Measurements from ENCODE around the gene DNAJC13.

The DNAJC13 gene

DNA sequence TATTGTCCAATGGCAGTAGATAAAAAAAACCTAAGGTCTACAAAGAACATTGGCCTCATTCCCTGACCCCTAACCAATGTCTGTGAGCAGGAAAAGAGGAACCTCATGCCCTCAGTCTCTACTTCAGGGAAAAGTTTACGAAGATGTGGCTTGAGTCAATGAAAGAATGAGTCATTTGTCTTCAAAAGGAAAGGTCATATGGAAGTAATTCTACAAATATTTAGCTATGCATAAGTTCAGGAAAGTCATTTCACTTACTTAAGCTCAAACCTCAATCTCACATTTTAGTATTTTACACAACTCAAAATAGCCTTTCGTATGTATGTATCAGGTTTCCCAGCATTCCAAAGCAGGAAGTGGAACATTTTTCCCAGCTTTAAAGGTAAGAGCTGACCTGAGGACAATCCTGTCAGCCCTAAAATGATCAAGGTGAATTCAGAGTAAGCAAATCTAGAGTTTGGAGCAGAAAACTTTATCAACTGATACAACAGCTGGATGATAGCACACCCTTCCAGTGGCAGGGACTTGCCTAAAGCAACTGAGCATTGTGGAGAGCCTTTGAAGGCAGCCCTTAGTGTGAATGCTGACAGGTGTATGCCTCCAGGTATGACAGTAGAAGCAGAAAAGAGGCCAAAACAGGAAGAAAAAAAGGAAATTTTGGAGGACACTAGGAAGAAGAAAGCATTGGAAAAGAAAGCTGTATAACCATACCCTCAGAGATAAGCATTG, 125.9 kb downstream of the DNAJC13 start:
- peak; percentile 94 for ATAC-seq
- TF ChIP-seq PPARA (CRISPR knock-in tag; IDR thresholded peaks at IDR 0.05; ENCODE audit: borderline replicate concordance) (no peak), OSR1 (CRISPR knock-in tag; IDR thresholded peaks at IDR 0.05) (no peak), CSRNP3 (CRISPR knock-in tag; IDR thresholded peaks at IDR 0.05) (no peak), RARB (CRISPR knock-in tag; IDR thresholded peaks at IDR 0.05) (peak; percentile 31; the same call in 1 of the 2 replicates), ZFP30 (CRISPR knock-in tag; IDR thresholded peaks at IDR 0.05) (no peak), ZNF70 (CRISPR knock-in tag; IDR thresholded peaks at IDR 0.05) (no peak), POU6F1 (CRISPR knock-in tag; IDR thresholded peaks at IDR 0.05; ENCODE audit: borderline replicate concordance, low read depth) (no peak), BACH2 (CRISPR knock-in tag; IDR thresholded peaks at IDR 0.05; ENCODE audit: borderline replicate concordance) (no peak), ISL1 (CRISPR knock-in tag; IDR thresholded peaks at IDR 0.05) (no peak), ZNF8 (CRISPR knock-in tag; IDR thresholded peaks at IDR 0.05) (no peak), TOX (CRISPR knock-in tag; IDR thresholded peaks at IDR 0.05; ENCODE audit: borderline replicate concordance) (0 out of 2 replicates have a peak, but pooled peaks have one; percentile 54), TCF4 (CRISPR knock-in tag; IDR thresholded peaks at IDR 0.05; ENCODE audit: borderline replicate concordance) (no peak), ARNTL (CRISPR knock-in tag; IDR thresholded peaks at IDR 0.05; ENCODE audit: borderline replicate concordance, low read depth) (no peak)

GRCh38 chr3:132544130-132544529, 126.8 kb downstream of the DNAJC13 start:
- no peak for ATAC-seq
- TF ChIP-seq, protein P1, sequence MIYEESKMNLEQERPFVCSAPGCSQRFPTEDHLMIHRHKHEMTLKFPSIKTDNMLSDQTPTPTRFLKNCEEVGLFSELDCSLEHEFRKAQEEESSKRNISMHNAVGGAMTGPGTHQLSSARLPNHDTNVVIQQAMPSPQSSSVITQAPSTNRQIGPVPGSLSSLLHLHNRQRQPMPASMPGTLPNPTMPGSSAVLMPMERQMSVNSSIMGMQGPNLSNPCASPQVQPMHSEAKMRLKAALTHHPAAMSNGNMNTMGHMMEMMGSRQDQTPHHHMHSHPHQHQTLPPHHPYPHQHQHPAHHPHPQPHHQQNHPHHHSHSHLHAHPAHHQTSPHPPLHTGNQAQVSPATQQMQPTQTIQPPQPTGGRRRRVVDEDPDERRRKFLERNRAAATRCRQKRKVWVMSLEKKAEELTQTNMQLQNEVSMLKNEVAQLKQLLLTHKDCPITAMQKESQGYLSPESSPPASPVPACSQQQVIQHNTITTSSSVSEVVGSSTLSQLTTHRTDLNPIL (CRISPR knock-in tag; IDR thresholded peaks at IDR 0.05; ENCODE audit: low read depth), result no peak

DNA sequence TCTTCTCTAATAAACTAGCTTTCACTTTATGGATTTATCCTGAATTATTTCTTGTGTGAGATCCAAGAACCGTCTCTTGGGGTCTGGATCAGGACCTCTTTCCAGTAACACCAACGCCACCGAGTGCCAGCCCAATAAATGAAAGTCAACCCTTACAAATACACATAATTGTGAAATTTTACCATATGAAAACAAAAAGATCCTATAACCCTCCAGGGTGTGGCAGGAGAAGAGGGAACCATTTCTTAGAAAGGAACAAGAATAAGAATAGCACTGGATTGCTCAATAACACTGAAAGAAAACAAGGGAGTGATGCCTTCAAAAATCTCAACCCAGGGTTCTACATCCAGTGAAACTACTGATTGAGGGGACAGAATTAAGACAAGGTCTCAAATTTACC, 128.2 kb downstream of the DNAJC13 start:
- no peak for ATAC-seq
- no peak for TF ChIP-seq TSHZ2 (CRISPR knock-in tag; IDR thresholded peaks at IDR 0.05)
- no peak for TF ChIP-seq OSR1 (CRISPR knock-in tag; IDR thresholded peaks at IDR 0.05)
- no peak for TF ChIP-seq POU6F1 (CRISPR knock-in tag; IDR thresholded peaks at IDR 0.05; ENCODE audit: borderline replicate concordance, low read depth)
- TF ChIP-seq BACH2 (CRISPR knock-in tag; IDR thresholded peaks at IDR 0.05; ENCODE audit: borderline replicate concordance), result no peak
- TF ChIP-seq ZNF565 (CRISPR knock-in tag; conservative IDR thresholded peaks at IDR 0.05; ENCODE audit: low read depth), result no peak
- no peak for TF ChIP-seq PPARA (CRISPR knock-in tag; IDR thresholded peaks at IDR 0.05; ENCODE audit: borderline replicate concordance)
- TF ChIP-seq, protein P1 (CRISPR knock-in tag; IDR thresholded peaks at IDR 0.05; ENCODE audit: low read depth), result no peak
- no peak for TF ChIP-seq ARNTL (CRISPR knock-in tag; IDR thresholded peaks at IDR 0.05; ENCODE audit: borderline replicate concordance, low read depth)
- TF ChIP-seq TCF4 (CRISPR knock-in tag; IDR thresholded peaks at IDR 0.05; ENCODE audit: borderline replicate concordance), result no peak
- TF ChIP-seq TOX (CRISPR knock-in tag; IDR thresholded peaks at IDR 0.05; ENCODE audit: borderline replicate concordance), result no peak
- TF ChIP-seq ZNF8 (CRISPR knock-in tag; IDR thresholded peaks at IDR 0.05), result no peak
